Measurements from ENCODE around the gene CFAP251.

The CFAP251 gene

DNA sequence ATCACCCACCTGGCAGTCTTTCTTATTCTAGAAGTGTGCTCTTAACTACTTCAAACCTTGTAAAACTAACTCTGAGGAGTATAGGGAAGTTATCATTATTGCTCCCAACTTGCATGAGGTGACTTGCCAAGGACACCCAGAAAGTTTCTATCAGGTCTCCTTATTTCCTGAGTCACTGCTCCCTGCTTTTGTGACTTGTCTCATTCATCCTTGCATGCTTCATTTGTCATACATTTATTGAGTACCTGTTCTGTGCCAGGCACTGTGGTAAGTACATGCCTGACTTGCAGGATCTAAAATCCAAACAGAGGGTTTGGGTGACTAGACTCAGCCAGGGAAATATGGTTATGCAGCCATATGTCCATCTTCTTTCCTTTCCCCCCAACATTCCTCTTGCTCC, 25.5 kb downstream of the CFAP251 start:
- H3K27me3 ChIP-seq (replicated peaks; ENCODE audit: control insufficient read depth, insufficient read depth, low read length, poor library complexity, severe bottlenecking), result no peaks in the 10 kb centered on the region
- H3K4me3 ChIP-seq (ENCODE audit: insufficient read depth, low read depth, low read length, poor library complexity, severe bottlenecking), result no peak overlapping the region
- H3K27ac ChIP-seq (ENCODE audit: insufficient read depth, low read length, poor library complexity, severe bottlenecking), result no peak overlapping the region
- DNase-seq, result no peak
- H3K4me1 ChIP-seq (ENCODE audit: control insufficient read depth, insufficient read depth, low read length, poor library complexity, severe bottlenecking), result no peaks in the 10 kb centered on the region
- H3K9me3 ChIP-seq (ENCODE audit: control insufficient read depth, low read length), result no peaks in the 10 kb centered on the region
- H3K36me3 ChIP-seq (ENCODE audit: control insufficient read depth, insufficient read depth, low read length), result no peaks in the 10 kb centered on the region

DNA sequence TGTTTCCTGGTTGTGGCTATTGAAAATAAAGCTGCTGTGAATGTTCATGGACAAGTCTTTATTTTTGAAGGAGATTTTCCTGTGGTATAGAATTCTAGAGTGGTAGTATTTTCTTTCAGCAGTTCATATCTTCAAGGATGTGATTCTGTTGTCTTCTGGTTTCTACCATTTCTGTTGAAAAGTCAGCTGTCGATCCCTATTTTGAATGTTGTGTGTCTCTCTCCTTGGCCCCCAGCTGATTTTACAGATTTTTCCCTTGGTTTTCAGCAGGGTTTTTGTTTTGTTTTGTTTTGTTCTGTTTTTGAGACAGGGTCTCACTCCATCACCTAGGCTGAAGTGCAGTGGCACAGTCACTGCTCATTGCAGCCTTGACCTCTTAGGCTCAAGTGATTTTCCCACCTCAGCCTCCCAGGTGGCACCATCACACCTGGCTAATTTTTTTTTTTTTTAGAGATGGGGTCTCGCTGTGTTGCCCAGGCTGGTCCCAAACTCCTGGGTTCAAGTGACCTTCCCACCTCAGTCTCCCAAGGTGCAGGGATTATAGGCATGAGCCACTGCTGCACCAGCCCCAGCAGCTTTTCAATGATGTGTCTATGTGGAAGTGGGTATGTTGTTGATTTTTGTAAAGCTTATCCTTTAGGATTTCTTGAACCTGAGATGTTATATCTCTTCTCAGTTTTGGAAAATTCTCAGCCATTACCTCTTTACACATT, 28.1 kb downstream of the CFAP251 start:
- H3K36me3 ChIP-seq (ENCODE audit: control insufficient read depth, insufficient read depth, low read length), result no peaks in the 10 kb centered on the region
- no peak overlapping the region for H3K27ac ChIP-seq (ENCODE audit: insufficient read depth, low read length, poor library complexity, severe bottlenecking)
- H3K4me1 ChIP-seq (ENCODE audit: control insufficient read depth, insufficient read depth, low read length, poor library complexity, severe bottlenecking), result no peaks in the 10 kb centered on the region
- no peaks in the 10 kb centered on the region for H3K27me3 ChIP-seq (replicated peaks; ENCODE audit: control insufficient read depth, insufficient read depth, low read length, poor library complexity, severe bottlenecking)
- DNase-seq, result no peak
- H3K9me3 ChIP-seq (ENCODE audit: control insufficient read depth, low read length), result no peaks in the 10 kb centered on the region
- no peak overlapping the region for H3K4me3 ChIP-seq (ENCODE audit: insufficient read depth, low read depth, low read length, poor library complexity, severe bottlenecking)

DNA sequence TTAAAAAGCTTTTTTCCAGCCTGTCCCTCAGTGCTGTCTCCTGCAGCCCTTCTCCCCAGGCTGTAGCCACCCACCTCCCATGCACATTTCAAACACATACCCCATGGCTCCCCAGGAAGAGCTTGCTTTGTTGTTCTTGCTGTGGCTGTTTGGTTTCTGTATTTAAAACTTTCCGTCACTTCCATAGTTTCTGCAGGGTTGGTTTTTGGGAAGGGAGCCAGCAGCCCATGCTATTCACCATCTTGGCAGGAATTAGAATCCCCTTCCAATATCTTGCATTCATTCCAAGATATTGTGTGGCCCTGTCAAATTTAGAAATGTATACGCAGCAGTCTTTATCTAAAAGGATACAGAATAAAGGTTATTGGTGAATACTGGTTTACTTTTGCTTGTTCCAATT, 29.6 kb downstream of the CFAP251 start:
- no peak overlapping the region for H3K4me3 ChIP-seq (ENCODE audit: insufficient read depth, low read depth, low read length, poor library complexity, severe bottlenecking)
- H3K9me3 ChIP-seq (ENCODE audit: control insufficient read depth, low read length), result no peaks in the 10 kb centered on the region
- no peak overlapping the region for H3K27ac ChIP-seq (ENCODE audit: insufficient read depth, low read length, poor library complexity, severe bottlenecking)
- H3K36me3 ChIP-seq (ENCODE audit: control insufficient read depth, insufficient read depth, low read length), result no peaks in the 10 kb centered on the region
- no peaks in the 10 kb centered on the region for H3K27me3 ChIP-seq (replicated peaks; ENCODE audit: control insufficient read depth, insufficient read depth, low read length, poor library complexity, severe bottlenecking)
- no peaks in the 10 kb centered on the region for H3K4me1 ChIP-seq (ENCODE audit: control insufficient read depth, insufficient read depth, low read length, poor library complexity, severe bottlenecking)
- no peak for DNase-seq

DNA sequence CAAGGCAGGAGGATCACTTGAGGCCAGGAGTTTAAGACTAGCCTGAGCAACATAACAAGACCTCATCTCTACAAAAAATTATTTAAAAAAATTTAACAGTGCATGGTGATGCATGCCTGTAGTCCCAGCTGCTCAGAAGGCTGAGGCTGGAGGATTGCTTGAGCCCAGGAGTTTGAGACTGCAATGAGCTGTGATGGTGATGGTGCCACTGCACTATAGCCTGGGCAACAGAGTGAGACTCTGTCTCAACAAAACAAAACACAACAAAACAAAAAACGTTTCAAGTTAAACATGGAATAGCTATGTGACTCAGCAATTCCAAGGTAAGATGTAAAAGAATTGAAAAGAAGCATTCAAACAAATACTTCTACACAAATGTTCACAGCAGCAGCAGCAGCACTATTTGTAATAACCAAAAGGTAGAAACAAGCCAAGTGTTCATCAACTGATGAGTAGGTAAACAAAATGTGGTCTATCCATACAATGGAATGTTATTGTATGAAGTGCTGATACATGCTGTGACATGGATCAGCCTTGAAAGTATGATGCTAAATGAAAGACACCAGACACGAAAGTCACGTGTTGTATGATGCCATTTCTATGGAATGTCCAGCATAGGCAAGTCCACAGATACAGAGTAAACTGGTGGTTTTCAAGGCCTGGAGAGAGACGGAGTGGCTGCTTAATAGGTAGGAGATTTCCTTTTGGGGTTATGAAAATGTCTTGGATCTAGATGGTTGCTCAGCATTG, 31.4 kb downstream of the CFAP251 start:
- H3K4me3 ChIP-seq (ENCODE audit: insufficient read depth, low read depth, low read length, poor library complexity, severe bottlenecking), result no peak overlapping the region
- H3K4me1 ChIP-seq (ENCODE audit: control insufficient read depth, insufficient read depth, low read length, poor library complexity, severe bottlenecking), result no peaks in the 10 kb centered on the region
- H3K9me3 ChIP-seq (ENCODE audit: control insufficient read depth, low read length), result no peaks in the 10 kb centered on the region

DNA sequence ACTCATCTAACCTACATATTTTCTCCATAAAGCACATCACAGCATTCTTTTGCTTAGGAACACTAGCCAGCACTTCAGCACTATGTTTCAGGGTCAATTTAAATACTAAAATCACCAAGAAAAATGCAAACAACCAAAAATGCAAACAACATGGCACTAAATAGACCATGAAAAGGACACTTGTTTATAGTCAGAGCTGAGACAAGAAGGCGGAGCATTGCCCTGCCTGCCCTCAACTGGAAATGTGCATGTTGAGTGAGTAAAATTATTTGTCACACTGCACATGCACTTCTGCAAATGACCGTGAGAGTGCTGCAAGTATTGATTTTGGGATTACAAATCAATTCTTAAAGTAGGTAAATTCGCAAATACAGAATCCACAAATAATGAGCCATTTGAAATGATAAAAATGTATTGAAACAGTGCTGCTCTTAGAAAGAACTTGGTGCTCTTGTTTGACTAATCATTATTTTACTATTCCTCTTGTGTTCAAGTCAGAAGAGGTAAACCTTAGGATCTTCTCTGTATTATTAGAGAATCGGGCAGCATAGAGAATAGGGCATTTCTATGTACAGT, 34.8 kb downstream of the CFAP251 start:
- H3K9me3 ChIP-seq (ENCODE audit: control insufficient read depth, low read length), result no peaks in the 10 kb centered on the region
- H3K36me3 ChIP-seq (ENCODE audit: control insufficient read depth, insufficient read depth, low read length), result no peaks in the 10 kb centered on the region
- DNase-seq, result no peak
- no peak overlapping the region for H3K4me3 ChIP-seq (ENCODE audit: insufficient read depth, low read depth, low read length, poor library complexity, severe bottlenecking)
- no peak overlapping the region for H3K27ac ChIP-seq (ENCODE audit: insufficient read depth, low read length, poor library complexity, severe bottlenecking)
- no peaks in the 10 kb centered on the region for H3K27me3 ChIP-seq (replicated peaks; ENCODE audit: control insufficient read depth, insufficient read depth, low read length, poor library complexity, severe bottlenecking)
- H3K4me1 ChIP-seq (ENCODE audit: control insufficient read depth, insufficient read depth, low read length, poor library complexity, severe bottlenecking), result no peaks in the 10 kb centered on the region

More for the DNA sequence above, 31.4 kb downstream of the CFAP251 start:
- no peak overlapping the region for H3K27ac ChIP-seq (ENCODE audit: insufficient read depth, low read length, poor library complexity, severe bottlenecking)
- DNase-seq, result no peak
- no peaks in the 10 kb centered on the region for H3K36me3 ChIP-seq (ENCODE audit: control insufficient read depth, insufficient read depth, low read length)
- H3K27me3 ChIP-seq (replicated peaks; ENCODE audit: control insufficient read depth, insufficient read depth, low read length, poor library complexity, severe bottlenecking), result no peaks in the 10 kb centered on the region

DNA sequence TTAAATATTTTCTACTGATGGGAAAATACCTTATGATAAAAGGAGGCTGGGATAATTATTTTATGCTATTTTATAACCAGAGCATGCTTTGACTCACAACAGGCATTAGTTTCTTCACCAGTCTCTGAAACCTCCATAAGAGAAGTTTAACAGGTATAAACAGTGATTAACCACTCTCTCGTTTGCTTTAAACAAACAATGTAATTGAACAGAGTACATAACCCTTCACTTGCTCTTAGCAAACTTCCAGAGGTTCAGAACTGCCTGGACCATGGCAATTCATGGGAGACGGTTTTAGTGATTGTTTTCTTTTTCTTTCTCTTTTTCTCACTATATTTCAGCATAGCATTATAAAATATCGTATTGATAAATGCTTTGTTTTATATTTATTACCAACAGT, 35.3 kb downstream of the CFAP251 start:
- DNase-seq, result no peak
- H3K9me3 ChIP-seq (ENCODE audit: control insufficient read depth, low read length), result no peaks in the 10 kb centered on the region
- no peaks in the 10 kb centered on the region for H3K36me3 ChIP-seq (ENCODE audit: control insufficient read depth, insufficient read depth, low read length)
- no peak overlapping the region for H3K27ac ChIP-seq (ENCODE audit: insufficient read depth, low read length, poor library complexity, severe bottlenecking)
- no peak overlapping the region for H3K4me3 ChIP-seq (ENCODE audit: insufficient read depth, low read depth, low read length, poor library complexity, severe bottlenecking)
- H3K27me3 ChIP-seq (replicated peaks; ENCODE audit: control insufficient read depth, insufficient read depth, low read length, poor library complexity, severe bottlenecking), result no peaks in the 10 kb centered on the region
- no peaks in the 10 kb centered on the region for H3K4me1 ChIP-seq (ENCODE audit: control insufficient read depth, insufficient read depth, low read length, poor library complexity, severe bottlenecking)

DNA sequence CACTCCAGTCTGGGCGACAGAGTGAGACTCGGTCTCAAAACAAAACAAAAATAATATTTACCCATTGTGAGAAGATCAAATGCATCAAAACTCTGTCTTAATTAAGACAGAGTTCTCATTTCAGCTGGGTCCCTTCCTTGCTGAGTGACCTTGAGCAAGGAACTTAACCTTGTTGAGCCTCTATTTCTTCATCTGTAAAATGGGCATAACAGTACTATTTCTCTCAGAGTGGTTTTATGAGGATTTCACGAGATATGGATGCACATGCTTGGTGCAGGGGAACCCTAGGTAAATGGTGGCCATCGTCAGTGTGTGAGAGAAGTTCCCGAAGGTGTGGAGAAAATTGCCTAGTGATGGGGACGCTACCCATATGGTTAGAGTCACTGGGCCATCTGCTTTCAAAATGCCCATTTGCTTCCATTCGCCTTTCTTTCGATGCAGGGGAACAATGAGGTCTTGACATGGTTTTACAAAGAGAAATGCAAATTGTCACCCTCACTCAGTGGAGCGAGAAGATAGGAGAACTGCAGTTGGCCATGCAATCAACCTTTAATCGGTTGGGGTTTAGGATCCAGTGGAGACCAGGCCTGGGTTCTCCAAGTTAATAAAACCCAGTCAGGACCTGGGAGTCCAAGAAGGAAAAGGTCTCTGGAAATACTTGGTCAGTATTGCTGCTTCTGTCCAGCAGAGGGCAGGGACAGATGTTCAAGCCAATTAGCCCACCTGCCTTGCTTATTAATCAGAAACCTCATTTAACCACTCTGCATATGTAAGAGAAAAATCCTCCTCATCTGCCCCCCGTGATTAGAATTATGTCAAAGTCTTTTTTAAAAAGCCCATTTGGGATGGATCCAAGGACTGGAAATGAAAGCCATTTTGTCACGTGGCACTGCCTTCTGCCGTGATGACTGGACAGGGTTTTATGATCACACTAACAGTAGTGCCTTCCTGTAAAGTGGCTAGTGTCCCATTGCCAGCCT, 37.2 kb downstream of the CFAP251 start:
- no peak for DNase-seq
- Histone ChIP-seq H3K9me3 (ENCODE audit: control insufficient read depth, low read length) (no peaks in the 10 kb centered on the region), H3K27ac (ENCODE audit: insufficient read depth, low read length, poor library complexity, severe bottlenecking) (no peak overlapping the region), H3K4me3 (ENCODE audit: insufficient read depth, low read depth, low read length, poor library complexity, severe bottlenecking) (no peak overlapping the region), H3K27me3 (replicated peaks; ENCODE audit: control insufficient read depth, insufficient read depth, low read length, poor library complexity, severe bottlenecking) (no peaks in the 10 kb centered on the region), H3K36me3 (ENCODE audit: control insufficient read depth, insufficient read depth, low read length) (no peaks in the 10 kb centered on the region), H3K4me1 (ENCODE audit: control insufficient read depth, insufficient read depth, low read length, poor library complexity, severe bottlenecking) (no peaks in the 10 kb centered on the region)

DNA sequence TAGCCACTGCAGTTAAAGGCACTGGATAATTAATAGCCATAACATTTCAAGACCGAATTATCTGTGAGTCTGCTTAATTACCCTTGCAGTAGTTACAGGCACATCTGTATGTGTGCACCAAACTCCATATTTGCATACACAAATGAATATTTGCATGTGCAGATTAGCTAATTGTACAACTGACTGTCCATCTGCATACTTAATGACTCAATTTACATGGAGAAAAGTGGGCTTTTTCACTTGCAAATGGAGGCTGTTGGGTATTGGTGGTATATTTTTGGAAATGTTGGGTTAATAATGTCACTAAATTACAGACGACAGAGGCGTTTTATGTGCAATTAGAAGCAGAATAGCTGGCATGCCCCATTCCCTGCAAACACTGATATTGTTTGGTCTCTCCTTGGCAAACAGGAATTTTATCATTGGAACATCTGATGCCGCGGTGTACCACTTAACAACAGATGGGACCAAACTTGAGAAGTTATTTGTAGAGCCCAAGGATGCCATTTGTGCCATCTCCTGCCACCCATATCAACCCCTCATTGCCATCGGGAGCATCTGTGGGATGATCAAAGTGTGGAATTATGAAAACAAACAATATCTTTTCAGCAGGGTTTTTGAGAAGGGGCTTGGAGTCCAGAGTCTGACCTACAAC, 39.6 kb downstream of the CFAP251 start:
- Histone ChIP-seq H3K27me3 (replicated peaks; ENCODE audit: control insufficient read depth, insufficient read depth, low read length, poor library complexity, severe bottlenecking) (no peaks in the 10 kb centered on the region), H3K9me3 (ENCODE audit: control insufficient read depth, low read length) (no peaks in the 10 kb centered on the region), H3K4me3 (ENCODE audit: insufficient read depth, low read depth, low read length, poor library complexity, severe bottlenecking) (no peak overlapping the region), H3K36me3 (ENCODE audit: control insufficient read depth, insufficient read depth, low read length) (no peaks in the 10 kb centered on the region), H3K4me1 (ENCODE audit: control insufficient read depth, insufficient read depth, low read length, poor library complexity, severe bottlenecking) (no peaks in the 10 kb centered on the region), H3K27ac (ENCODE audit: insufficient read depth, low read length, poor library complexity, severe bottlenecking) (no peak overlapping the region)
- no peak for DNase-seq

DNA sequence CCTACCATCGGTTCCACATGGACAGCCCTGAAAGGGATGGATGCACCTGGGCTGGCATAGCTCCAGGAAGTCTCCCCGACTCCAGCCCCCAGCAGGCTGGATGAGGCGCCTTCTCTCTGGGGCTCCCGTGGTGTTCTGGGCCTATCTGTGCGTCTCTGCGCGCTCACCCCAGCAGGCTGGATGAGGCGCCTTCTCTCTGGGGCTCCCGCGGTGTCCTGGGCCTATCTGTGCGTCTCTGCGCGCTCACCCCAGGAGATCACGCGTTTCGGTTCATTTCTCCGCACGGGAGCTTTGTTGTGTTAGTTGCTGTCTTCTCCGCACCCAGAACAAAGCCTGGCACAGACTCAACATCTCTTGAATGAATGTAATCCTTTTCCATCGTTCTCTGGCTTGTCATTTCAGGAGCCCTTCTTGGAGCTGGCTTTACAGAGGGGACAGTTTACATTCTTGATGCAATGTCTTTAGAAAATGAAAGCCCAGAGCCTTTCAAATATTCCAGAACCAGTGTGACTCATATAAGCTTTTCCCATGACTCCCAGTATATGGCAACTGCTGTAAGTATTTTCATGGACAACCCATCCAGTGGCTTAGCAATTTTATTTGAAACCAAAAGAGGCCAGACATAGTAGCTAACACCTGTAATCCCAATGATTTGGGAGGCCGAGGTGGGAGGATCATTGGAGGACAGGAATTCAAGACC, 40.3 kb downstream of the CFAP251 start:
- Histone ChIP-seq H3K4me3 (ENCODE audit: insufficient read depth, low read depth, low read length, poor library complexity, severe bottlenecking) (no peak overlapping the region), H3K36me3 (ENCODE audit: control insufficient read depth, insufficient read depth, low read length) (no peaks in the 10 kb centered on the region), H3K27me3 (replicated peaks; ENCODE audit: control insufficient read depth, insufficient read depth, low read length, poor library complexity, severe bottlenecking) (no peaks in the 10 kb centered on the region), H3K9me3 (ENCODE audit: control insufficient read depth, low read length) (no peaks in the 10 kb centered on the region), H3K27ac (ENCODE audit: insufficient read depth, low read length, poor library complexity, severe bottlenecking) (no peak overlapping the region), H3K4me1 (ENCODE audit: control insufficient read depth, insufficient read depth, low read length, poor library complexity, severe bottlenecking) (no peaks in the 10 kb centered on the region)
- no peak for DNase-seq
